ENCODE data around the gene SAMD9L.

SAMD9L gene

DNA sequence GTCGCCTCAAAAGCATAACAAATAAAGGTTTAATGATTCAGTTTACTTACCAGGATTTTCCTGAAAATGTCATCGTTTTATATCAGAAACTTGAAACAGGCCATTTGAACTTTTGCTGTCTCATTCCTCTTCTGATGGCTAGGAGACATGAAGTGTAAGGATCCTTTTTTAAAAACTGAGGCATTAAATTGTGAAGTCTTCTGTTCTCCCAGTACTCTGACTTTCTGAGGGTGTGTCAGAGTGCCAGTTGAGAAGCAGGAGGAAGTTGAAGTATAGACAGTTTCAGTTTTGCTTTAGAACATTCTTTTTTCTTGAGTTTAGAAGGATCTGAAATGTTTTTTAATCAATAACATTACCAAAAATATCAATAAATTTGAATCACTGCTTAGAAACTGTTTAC is at the start of gene SAMD9L:
SAMD9L (minus strand) TSS at position 242 of the 400 bp plus-strand sequence. CDS start 12,414 bp downstream, outside the sequence.
- no peak for DNase-seq

DNA sequence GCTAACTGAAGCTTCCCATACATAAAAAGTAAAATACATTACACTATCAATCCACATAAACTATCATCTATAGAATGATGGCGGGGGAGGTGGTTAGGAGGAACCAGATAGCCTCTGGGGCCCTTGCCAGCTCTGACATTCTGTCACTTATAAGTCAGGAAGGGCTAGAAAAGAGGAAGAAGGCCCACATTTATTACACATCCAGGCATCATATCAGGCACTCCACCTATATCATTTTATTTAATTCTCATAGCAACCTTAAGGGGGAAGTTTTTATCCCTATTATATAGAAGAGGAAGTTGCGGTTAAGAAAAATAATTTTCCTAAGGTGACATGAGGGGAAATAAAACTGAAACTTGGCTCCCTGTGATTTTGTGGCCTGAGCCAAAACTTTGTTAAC is 48.2 kb upstream of the SAMD9L start:
- no peak for DNase-seq

DNA sequence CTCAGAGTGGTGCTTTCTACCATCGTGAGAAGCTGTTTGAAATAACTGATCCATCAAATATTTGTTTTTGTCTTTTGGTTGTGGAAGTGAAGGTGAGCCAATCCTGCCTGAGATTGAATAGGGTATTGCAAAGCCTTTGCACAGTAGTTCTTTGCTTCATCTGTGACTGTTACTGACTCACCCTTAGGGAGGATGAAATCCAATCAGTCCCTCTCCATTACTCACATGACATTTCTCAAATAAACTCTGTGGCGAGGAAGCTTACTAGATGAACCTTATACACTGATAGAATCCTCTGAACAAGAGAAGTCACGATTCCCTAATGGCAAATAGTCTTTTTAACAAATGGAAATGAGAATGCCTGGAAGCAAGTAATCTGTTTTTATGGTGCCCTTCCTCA is 46.2 kb upstream of the SAMD9L start:
- no peak for DNase-seq

DNA sequence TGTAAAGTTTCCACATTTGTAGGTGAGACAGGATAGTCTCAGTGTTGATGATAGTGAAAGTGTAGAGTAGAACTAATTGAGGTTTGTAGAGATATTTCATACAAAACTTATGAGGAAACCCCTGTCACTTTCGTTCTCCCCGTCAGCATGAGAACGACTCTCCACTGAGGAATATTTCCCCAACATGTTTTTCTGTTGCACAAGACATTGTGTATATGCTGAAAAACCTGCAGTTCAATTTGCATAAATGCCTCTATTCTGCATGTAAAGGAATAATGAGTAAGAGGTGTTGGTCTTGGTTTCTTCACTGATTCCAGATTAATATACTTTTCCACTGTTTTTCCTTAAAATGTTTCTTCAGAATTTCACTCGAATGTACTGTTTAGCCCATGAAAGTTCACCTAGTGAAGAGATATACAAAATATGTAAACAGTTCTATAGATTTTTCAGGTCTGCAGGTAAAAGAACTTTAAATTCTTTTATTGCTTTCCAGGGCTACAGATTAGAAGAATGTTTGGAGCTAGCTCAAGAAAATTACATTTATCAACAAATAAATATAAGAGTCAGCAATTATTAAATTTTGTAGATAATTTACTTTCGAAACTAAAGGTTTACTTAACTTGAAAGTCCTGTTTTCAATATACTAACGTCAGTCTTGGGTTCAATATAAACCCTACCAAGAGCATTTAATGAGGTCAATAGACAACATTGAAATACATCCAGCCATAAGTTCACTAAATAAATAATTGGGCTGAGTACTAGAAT is 40.9 kb upstream of the SAMD9L start:
- DNase-seq, result no peak

DNA sequence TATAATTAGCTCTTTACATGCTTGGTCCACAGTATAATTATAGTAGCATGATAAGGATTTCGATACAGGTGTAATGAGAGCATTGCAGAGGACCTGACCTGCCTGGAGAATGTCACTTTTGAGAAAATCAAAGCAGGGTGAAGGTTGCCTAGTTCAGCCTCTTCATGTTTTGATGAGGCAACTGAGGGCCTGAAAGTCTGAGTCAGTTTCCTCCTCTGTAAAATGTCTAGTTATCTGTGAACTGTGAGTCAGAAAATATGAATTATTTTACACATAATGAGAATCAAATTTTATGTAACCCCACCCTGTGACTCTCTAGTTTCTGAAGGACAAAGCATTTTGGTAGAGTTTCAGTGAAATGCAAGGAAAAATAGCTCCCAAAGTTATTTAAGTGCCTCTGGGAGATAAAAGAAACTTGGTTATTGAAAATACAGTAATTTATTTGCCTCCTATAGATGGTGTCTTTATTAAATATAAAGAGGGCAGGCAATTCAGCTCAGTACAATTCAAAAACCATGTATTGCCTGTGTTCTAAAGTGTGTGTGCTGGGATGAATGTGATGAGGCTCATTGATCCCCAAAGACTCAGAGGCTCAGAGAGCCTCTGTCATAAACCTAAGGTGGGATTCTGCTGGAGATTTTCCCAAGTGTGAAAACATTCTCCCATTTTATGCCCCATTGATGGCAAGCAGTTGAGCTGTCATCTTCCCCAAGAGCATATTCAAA is 37.3 kb upstream of the SAMD9L start:
- DNase-seq, result no peak

DNA sequence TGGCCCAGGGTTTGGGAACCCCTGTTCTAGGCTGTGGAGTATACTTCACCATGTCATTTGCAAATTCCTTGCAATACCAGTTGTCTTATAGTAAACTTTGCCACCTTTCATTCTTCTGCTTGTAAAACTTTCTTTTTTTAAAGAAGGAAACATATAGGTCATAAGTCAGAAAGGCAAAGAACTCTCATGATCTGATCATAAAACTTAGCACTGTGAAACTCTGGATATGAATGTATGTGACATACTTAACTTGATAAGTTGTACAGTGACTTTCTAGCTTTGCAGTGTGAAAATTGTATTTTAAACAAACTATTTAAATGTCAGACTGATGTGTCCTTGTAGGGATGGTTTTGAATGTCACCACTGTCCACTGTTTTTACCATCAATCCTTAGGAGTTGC is 31.0 kb upstream of the SAMD9L start:
- no peak for DNase-seq

DNA sequence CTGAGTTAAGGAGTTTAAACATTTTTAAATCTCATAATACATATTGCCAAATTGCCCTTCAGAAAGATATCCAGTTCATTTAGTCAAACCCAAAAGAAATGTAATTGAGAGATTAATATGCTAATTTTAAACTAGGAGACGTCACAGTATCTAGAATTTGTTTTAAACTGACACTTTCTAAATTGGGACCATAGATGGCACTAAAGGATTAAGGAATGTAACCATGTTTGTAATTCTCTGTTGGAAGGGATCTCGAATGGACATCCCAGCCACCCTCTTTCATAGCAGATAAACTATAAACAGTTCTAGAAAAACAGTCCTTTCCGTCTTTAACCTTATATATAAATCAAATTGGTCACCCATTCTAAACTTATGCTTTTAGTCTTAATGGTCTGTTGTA is 30.0 kb upstream of the SAMD9L start:
- no peak for DNase-seq

DNA sequence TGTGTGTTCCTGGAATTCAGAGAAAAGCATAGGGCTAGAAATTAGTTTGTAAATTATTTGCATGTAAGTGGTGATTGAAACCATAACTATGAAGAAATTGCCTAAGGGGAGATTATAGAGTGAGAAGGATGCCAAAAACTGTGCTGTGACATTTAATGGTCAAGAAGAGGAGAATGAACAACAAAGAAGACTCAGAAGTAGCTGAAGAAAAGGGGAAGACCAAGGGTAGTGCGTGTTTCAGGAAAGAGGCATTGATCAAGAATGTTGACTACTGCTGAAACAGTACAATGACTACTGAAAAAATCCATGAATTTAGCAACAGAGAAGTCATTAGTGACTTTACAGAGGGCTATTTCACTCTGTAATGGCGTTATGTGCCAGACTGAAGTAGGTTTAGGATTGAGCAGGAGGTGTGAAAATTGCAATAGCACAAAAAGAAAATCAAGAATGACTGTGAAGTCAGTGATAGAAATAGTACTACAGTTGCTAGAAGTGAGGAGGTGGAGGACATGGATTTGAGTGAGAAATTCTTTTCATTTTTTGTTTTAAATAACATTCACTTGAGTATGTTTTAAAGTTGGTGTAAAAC is 28.9 kb upstream of the SAMD9L start:
- no peak for DNase-seq

DNA sequence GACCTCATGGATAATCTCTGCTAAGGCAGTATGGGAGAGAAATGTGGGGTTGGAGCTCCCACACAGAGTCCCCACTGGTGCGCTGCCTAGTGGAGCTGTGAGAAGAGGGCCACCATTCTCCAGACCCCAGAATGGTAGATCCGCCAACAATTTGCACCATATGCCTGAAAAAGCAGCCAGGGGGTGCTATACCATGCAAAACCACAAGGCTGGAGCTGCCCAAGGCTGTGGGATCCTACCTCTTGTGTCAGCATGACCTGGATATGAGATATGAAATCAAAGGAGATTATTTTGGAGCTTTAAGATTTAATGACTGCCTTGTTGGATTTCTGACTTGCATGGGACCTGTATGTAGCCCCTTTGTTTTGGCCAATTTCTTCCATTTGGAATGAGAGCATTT is 27.0 kb upstream of the SAMD9L start:
- DNase-seq, result no peak

DNA sequence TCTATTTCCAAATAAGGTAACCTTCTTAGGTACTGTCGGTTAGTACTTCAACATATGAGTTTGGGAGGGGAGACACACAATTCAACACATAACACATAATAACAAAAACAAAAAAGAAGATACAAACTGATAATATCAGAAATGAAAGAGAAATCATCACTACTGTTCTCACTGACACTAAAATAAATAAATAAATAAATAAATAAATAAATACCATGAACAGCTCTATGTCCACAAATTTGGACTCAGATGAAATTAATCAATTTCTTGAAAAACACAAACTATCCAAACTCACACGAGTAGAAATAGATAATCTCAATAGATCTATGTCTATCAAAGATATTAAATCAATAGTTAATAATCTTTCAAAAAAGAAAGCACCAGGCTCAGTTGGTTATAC is 24.5 kb upstream of the SAMD9L start:
- DNase-seq, result no peak

DNA sequence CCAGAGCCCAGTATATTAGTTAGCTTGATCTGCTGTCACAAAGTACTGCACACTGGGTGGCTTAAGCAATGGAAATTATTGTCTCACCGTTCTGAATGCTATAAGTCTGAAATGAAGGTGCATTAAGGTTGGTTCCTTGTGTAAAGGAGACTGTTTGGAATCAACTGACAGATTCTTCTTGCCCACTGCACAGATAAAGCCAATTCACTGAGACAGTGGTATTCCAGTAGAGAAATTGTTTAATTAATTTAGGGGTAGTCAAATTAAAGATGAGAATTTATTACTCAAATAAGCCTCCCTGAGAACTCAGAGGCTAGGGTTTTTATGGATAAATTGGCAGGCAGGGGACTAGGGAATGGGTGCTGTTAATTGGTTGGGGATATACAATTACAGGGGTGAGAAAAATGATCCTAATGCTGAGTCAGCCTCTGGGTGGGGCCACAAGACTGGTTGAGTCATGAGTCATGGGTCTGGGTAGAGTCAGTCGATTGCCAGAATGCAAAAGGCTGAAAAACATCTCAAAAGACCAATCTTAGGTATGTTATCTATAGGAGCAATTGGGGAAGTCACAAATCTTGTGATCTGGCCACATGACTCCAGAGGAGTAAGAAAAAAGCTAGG is 23.5 kb upstream of the SAMD9L start:
- no peak for DNase-seq

DNA sequence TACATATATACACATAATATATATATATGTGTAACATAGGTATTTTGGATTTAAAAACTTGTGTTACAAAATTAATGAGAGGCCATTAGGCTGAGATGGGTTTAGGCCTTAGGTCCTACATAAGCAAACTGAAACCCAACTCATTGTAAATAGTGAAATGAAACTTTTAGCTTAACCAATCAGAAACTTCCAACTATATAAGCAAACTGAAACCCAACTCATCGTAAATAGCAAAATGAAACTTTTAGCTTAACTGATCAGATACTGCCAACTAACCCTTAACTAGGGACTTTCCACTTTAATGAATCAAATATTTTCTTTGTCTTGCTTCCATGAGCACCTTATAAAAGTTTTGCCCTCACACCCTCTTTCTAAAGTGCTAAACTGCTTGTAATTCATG is 17.3 kb upstream of the SAMD9L start:
- no peak for DNase-seq

DNA sequence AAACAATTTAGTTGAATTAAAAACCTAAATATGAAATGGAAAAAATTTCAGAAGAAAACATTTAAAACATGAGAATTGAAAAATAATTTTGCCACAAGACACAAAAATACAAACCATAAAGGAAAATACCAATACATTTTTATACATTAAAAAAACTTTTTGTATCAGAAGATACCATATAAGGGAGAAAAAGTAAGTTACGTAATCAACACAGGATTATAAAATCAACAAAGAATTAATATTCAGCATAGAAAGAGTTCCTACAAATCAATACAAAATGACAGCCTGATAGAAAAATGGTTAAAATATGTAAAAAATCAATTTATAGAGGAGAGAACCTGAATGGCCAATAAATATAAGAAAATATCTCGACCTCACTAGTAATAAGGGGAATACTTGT is 16.6 kb upstream of the SAMD9L start:
- DNase-seq, result no peak

DNA sequence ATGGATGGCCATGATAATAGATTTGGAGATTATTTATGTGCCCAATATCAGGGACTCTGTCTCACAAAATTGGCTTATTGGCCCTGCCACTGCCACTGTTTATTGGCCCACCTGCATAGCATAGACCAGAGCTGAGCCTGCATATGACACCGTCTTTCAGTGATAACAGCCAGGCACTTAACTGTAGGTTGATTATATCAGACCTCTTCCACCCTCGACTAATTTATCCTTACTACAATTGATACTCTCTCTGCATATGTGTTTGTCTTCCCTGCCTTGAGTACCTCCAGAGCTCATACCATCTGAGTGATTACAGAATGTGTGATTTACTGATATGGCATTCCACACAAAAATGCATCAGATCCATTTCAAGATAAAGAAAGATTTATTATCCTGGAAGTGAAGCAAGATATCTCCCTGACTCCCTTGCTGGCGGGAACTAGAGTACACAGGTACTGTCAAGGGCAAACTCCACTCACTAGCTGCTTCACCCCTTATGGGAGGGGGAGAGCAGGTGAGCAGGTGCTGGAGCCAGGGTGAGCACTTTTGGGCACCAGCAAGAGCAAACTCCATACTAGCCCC is 13.1 kb upstream of the SAMD9L start:
- DNase-seq, result no peak

DNA sequence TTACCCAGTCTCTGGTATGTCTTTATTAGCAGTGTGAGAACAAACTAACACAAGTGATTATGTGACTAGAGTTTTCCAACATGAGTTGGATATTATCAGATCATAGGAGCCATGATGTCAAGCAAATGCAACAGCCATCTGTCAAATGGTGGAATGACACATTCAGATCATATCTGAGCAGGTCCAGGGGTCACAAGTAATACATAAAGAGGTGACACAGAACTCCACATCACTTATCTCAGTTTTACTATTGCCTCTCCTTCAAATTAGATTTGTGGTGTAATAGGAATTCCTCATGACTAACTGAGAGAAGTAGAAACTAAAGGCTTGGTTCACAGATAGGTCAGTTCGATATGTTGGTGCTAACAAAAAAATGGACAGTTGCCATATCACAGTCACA is 12.2 kb upstream of the SAMD9L start:
- no peak for DNase-seq

DNA sequence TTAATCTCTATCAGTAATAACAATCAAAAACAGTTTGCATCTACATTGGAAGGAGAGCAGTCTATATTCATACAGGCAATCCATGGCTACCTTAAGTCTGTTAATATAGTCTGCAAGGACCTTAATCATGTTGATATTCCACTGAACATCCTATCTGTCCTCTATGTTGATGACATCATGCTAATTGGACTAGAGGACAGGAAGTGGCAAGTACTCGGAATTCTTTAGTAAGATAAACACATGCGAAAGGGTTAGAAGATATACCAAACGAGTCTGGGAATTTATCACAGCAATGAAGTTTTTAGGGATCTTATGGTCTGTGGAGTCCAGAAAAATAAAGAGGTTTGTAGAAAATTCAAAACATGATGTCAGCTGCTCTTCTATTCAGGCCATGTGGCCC is 11.3 kb upstream of the SAMD9L start:
- no peak for DNase-seq

DNA sequence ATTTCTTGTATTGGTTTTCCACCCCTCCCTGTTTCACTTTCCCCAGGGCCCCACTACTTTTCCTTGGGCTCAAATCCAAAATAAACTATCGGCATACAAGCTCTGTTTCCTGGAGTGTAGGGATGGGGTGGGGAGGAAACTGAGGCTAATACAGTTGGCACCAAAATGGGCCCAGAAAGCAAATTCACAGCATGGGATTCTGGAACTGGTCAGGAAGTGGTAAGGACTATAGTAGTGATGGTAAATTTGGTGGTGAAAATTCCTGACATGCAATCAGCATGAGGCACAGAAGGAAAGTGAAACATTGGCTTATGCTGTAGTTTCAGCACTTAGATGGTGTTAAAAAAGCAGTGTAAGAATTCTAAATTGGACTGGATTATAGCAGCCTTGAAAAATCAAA is 8.7 kb upstream of the SAMD9L start:
- no peak for DNase-seq

DNA sequence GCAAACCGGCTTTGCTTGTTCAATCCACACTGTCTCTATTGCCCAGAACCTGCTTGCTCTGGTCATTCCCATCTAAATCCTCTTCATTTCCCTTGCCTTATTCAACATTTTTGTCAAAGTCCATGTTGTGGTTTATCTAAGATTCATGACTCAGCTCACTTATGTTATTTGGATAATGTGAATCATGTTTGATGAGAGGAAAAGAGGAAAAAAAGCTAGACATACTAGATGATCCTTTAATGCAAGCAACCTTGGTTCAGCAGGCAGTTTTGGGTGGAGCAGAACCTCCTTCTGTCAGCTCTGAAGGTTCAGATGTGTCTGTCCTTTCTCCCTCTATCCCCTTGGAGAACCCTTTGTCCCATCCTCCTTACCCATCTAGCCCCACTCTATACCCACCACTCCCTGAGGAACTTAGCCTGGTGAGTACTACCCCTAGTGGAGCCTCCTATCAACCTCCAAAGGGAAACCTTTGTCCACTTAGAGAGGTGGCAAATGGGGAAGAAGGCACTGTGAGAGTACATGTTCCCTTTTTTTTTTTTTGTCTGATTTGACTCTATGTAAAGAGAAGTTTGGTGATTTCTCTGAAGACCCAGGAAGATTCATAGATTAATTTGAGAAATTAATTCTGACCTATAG is 2.1 kb upstream of the SAMD9L start:
- no peak for DNase-seq

DNA sequence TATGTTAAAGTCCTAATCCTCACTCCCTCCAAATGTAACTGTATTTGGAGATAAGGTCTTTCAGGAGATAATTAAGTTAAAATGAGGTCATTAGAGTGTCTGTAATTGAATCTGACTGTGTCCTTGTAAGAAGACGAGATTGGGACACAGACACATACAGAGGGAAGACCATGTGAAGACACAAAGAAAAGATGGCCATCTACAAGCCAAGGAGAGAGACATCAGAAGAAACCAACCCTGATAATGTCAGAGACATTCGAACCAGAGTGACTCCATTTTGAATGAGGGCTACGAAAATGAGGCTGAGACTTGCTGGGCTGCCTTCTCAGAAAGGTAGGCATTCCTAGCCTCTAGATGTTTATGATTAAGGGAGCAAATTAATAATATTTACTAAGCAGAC is 542 bp upstream of the SAMD9L start:
- DNase-seq, result no peak

DNA sequence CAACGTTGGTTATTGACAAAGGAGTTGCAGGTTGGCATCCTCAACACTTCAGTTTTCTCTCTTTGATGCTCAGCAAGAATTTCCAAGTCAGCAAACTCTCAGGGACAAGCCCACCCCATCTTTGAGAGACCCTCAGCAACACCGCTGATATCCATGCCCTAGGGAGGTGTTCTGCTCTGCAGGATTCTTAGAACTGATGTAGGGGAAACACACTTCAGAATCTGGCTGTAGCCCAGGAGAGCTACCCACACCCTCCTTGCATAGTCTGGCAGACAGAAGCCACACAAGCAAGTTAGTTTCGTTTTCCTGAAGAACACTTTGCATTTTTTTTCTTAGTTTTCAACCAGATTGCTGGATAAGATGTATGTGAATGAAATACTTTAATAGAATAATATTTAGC is 822 bp downstream of the SAMD9L start:
- no peak for DNase-seq

DNA sequence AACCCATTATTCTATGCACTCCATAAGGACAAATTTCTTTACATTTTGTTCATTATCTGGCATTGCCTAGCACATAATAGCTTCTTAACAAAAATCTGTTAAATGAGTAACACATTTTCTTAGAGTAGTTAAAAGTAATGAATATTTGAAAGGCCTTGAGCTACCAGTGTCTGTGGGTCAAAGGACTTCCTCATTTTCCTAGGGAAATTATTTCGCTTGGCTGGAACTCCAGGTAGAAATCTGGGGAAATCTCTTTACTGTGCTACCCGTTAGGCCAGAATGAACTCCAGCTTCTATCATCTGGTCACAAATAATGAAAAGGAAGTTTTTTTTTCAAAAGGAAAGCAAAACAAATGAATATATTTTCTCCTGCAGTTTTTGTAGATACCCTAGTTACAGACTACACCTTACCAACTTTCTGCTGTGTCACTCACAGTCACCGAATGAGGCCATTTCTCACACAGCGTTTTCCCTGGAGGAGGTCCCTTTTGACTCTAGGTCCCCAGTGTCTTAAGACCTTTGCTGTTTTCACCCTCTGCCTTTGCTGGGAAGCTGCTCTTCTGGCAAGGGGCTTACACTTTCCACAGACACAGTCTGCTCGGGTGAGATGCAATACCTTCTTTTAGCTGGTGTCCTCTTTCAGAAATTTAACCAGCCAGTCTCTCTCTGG is 1.6 kb downstream of the SAMD9L start:
- DNase-seq, result no peak

DNA sequence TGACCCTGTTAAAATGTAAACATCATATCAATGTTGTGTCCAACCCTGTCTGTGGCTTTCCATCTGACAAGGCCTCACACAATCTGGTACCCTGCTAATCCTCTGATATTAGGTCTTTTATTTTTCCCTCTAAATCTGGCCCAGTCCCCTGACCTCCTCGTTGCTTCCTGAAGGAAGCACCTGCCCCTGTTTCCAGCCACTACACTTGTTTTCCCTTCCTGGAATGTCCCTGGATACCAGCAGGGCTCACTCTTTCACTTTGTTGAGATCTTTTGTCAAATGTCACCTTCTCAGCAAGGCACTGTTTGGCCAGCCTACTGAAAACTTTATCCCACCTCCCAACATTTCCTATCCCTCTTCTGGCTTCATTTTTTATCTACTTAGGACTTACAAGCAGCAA is 2.1 kb downstream of the SAMD9L start:
- DNase-seq, result no peak

Measured in 8988T (cell line).